Osteoblast (primary cell): ENCODE results near the gene RSPH3. TPM values are rescaled to one million over a fixed set of nuclear protein-coding genes. Genes with fewer than 3 reads are reported as not detected.

ENCODE experiments used
- DNase-seq: peaks from one replicate; pipeline ENCODE4 v3.0.0; 2011; ENCODE audit warnings: low spot score, mixed read lengths; ENCODE audit not compliant: insufficient read length; ENCODE audit errors: missing footprints
- H2AFZ ChIP-seq: 2 replicates; pipeline ENCODE4 v1.6.0; 2011; ENCODE audit warnings: mild to moderate bottlenecking, low read length
- H3K27ac ChIP-seq: 2 replicates; pipeline ENCODE4 v1.5.1; 2011; ENCODE audit warnings: mild to moderate bottlenecking, low read depth, low read length, moderate library complexity
- H3K27me3 ChIP-seq: 2 replicates; pipeline ENCODE4 v1.6.0; 2012; ENCODE audit warnings: mild to moderate bottlenecking, control low read depth, inconsistent platforms, low read length, moderate library complexity; ENCODE audit not compliant: insufficient read depth
- H3K36me3 ChIP-seq: 2 replicates; pipeline ENCODE4 v1.5.1; 2011; ENCODE audit warnings: mild to moderate bottlenecking, low read length, control low read depth, moderate library complexity; ENCODE audit not compliant: insufficient read depth
- H3K4me1 ChIP-seq: 2 replicates; pipeline ENCODE4 v1.5.1; 2011; ENCODE audit warnings: mild to moderate bottlenecking, low read length, control low read depth, moderate library complexity; ENCODE audit not compliant: insufficient read depth
- H3K4me2 ChIP-seq: 2 replicates; pipeline ENCODE4 v1.6.0; 2011; ENCODE audit warnings: mild to moderate bottlenecking, low read length; ENCODE audit not compliant: insufficient read depth
- H3K4me3 ChIP-seq: fragments of 200-600 bp; sonication (generic); 3 replicates; pipeline ENCODE4 v1.5.1; 2012; ENCODE audit warnings: mild to moderate bottlenecking, low read length, inconsistent platforms; ENCODE audit not compliant: insufficient read depth
- H3K79me2 ChIP-seq: 2 replicates; pipeline ENCODE4 v1.6.0; 2012; ENCODE audit warnings: mild to moderate bottlenecking, low read length, control low read depth, inconsistent platforms; ENCODE audit not compliant: insufficient read depth
- H3K9me3 ChIP-seq: 2 replicates; pipeline ENCODE4 v1.5.1; 2011; ENCODE audit warnings: low read depth, low read length, control low read depth
- H4K20me1 ChIP-seq: 2 replicates; pipeline ENCODE4 v1.6.0; 2012; ENCODE audit warnings: mild to moderate bottlenecking, low read length, control low read depth; ENCODE audit not compliant: insufficient read depth
- total RNA-seq: library from RNA; depleted of rRNA; stranded (reverse); fragments of >200 nt; gene quantifications from 2 replicates; pipeline ENCODE4 v1.2.3, GENCODE V29; 2012
- TF ChIP-seq, protein P1 (sequence below): IDR thresholded peaks from 2 replicates; pipeline ENCODE4 v1.5.1; 2011; ENCODE audit warnings: mild to moderate bottlenecking, low read depth, low read length, moderate library complexity; ENCODE audit errors: extremely low read depth

The RSPH3 gene
- total RNA-seq, 1 donor = 8.3 TPM

DNA sequence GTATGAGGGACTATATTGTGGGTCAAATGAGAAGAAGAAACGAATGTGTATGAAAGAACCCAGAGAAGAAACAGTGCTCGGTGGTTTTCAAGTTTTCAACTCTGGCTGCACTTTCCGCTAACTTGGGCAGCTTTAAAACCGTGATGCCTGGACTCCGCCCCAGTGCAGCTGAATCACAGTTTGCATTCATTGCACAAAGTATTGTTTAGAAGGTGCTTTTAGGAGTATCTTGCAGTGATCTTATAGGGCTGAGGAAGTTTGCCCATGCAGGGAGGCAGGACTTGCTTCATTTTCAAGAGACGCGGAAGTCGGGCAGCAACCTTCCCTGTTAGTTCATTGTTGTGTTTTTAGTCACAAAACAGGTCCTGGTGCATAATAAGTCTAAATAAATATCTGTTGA, 52.7 kb downstream of the RSPH3 start:
- H3K9me3 ChIP-seq = no peaks in the 10 kb centered on the region
- H3K36me3 ChIP-seq = no peaks in the 10 kb centered on the region
- TF ChIP-seq, protein P1, sequence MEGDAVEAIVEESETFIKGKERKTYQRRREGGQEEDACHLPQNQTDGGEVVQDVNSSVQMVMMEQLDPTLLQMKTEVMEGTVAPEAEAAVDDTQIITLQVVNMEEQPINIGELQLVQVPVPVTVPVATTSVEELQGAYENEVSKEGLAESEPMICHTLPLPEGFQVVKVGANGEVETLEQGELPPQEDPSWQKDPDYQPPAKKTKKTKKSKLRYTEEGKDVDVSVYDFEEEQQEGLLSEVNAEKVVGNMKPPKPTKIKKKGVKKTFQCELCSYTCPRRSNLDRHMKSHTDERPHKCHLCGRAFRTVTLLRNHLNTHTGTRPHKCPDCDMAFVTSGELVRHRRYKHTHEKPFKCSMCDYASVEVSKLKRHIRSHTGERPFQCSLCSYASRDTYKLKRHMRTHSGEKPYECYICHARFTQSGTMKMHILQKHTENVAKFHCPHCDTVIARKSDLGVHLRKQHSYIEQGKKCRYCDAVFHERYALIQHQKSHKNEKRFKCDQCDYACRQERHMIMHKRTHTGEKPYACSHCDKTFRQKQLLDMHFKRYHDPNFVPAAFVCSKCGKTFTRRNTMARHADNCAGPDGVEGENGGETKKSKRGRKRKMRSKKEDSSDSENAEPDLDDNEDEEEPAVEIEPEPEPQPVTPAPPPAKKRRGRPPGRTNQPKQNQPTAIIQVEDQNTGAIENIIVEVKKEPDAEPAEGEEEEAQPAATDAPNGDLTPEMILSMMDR = no peak
- no peaks in the 10 kb centered on the region for H4K20me1 ChIP-seq
- no peak overlapping the region for H3K27ac ChIP-seq
- H3K4me3 ChIP-seq = no peak overlapping the region
- DNase-seq = no peak
- no peaks in the 10 kb centered on the region for H3K79me2 ChIP-seq
- H3K4me1 ChIP-seq = no peaks in the 10 kb centered on the region
- no peak overlapping the region for H2AFZ ChIP-seq
- H3K27me3 ChIP-seq = no peaks in the 10 kb centered on the region
- no peak overlapping the region for H3K4me2 ChIP-seq

DNA sequence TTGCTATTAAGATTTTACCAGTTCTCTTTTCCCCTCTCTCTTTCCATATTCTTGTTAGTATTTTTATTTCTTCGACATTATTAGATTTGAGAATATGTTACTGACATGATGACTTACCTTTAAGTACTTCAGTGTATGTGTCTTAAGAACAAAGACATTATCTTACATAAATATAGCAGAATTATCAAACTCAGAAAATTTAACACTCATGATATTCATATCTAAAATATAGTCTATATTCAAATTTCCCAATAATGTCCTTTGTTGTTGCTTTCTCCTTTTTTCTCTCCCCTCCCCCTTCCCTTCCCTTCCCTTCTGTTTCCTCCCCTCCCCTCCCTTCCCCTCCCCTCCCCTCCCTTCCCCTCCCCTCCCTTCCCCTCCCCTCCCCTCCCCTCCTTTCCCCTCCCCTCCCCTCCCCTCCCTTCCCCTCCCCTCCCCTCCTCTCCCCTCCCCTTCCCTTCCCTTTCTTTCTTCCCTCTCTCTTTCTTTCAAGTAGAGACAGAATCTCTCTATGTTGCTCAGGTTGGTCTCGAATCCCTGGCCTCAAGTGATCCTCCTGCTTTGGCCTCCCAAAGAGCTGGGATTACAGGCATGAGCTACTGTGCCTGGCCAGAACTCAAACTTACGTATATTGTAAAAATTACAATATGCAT, 56.5 kb downstream of the RSPH3 start:
- H4K20me1 ChIP-seq = no peaks in the 10 kb centered on the region
- H3K4me3 ChIP-seq = no peak overlapping the region
- no peak overlapping the region for H2AFZ ChIP-seq
- no peaks in the 10 kb centered on the region for H3K27me3 ChIP-seq
- DNase-seq = no peak
- no peaks in the 10 kb centered on the region for H3K9me3 ChIP-seq
- H3K4me2 ChIP-seq = no peak overlapping the region
- H3K79me2 ChIP-seq = no peaks in the 10 kb centered on the region
- no peak overlapping the region for H3K27ac ChIP-seq
- TF ChIP-seq, protein P1 = no peak
- no peaks in the 10 kb centered on the region for H3K36me3 ChIP-seq
- no peaks in the 10 kb centered on the region for H3K4me1 ChIP-seq

DNA sequence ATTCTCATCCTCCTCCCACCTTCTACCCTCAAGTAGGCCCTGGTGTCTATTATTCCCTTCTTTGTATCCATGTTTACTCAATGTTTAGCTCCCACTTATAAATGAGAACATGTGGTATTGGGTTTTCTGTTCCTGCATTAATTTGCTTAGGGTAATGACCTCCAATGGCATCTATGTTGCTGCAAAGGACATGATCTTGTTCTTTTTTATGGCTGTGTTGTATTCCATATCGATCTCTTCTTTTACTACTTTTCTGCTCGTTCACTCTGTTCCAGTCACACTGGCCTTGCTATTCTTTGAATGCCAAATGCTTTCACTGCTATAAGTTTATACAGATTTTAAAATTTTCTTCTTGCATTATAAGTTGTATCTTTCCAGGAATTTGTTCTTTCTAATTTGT, 57.7 kb downstream of the RSPH3 start:
- no peak overlapping the region for H3K4me2 ChIP-seq
- TF ChIP-seq, protein P1 = no peak

DNA sequence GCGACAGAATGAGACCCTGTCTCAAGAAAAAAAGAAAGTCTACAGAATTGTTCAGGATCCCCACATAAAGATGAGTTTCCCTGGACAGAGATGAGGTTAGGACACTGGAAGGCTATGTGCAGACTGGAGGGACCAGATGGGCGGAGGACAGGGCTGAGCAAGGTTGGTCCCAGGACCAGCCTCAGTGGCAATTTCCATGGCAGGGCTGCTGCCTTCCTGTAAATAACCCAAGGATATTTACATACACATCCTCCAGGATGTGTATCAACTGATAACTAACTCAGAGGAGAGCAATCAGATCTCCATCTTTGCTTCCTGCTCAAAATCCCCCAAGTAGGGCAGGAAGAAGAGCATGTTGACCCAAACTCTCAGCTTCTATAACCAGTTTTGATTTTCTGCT, 58.8 kb downstream of the RSPH3 start:
- TF ChIP-seq, protein P1 = no peak
- Histone ChIP-seq H3K27me3 (no peaks in the 10 kb centered on the region), H3K27ac (no peak overlapping the region), H3K4me3 (no peak overlapping the region), H4K20me1 (no peaks in the 10 kb centered on the region), H3K4me1 (no peaks in the 10 kb centered on the region), H3K79me2 (no peaks in the 10 kb centered on the region), H3K9me3 (no peaks in the 10 kb centered on the region), H3K36me3 (no peaks in the 10 kb centered on the region), H2AFZ (no peak overlapping the region), H3K4me2 (no peak overlapping the region)
- DNase-seq = no peak

More for the DNA sequence above, 57.7 kb downstream of the RSPH3 start:
- no peaks in the 10 kb centered on the region for H3K36me3 ChIP-seq
- no peaks in the 10 kb centered on the region for H3K4me1 ChIP-seq
- H3K27me3 ChIP-seq = no peaks in the 10 kb centered on the region
- no peak overlapping the region for H3K4me3 ChIP-seq
- no peaks in the 10 kb centered on the region for H4K20me1 ChIP-seq
- no peak for DNase-seq
- H3K9me3 ChIP-seq = no peaks in the 10 kb centered on the region
- no peaks in the 10 kb centered on the region for H3K79me2 ChIP-seq
- H3K27ac ChIP-seq = no peak overlapping the region
- H2AFZ ChIP-seq = no peak overlapping the region
